MG63 (cell line): Measurements from ENCODE around the gene ANKRD33. TPM values are rescaled to one million over a fixed set of nuclear protein-coding genes. Genes with fewer than 3 reads are reported as not detected.

ENCODE experiments used
- DNase-seq: peaks from one replicate; pipeline ENCODE4 v3.0.0-alpha.2; 2020
- H3K27me3 ChIP-seq: fragments of 250-450 bp; sonication (Bioruptor Pico); 2 replicates; pipeline ENCODE4 v1.5.1; 2020; ENCODE audit warnings: mild to moderate bottlenecking, moderate library complexity
- H3K36me3 ChIP-seq: fragments of 250-450 bp; sonication (Bioruptor Pico); 2 replicates; pipeline ENCODE4 v1.5.1; 2020; ENCODE audit warnings: mild to moderate bottlenecking, moderate library complexity
- H3K4me3 ChIP-seq: fragments of 250-450 bp; sonication (Bioruptor Pico); 2 replicates; pipeline ENCODE4 v1.5.1; 2020; ENCODE audit warnings: mild to moderate bottlenecking, moderate library complexity
- H3K9me3 ChIP-seq: fragments of 250-450 bp; sonication (Bioruptor Pico); 2 replicates; pipeline ENCODE4 v1.5.1; 2020; ENCODE audit warnings: mild to moderate bottlenecking, moderate library complexity
- total RNA-seq: library from RNA; depleted of rRNA; stranded (reverse); fragments of >200 nt; shearing (Covaris generic); gene quantifications from 2 replicates; pipeline ENCODE4 v1.2.3, GENCODE V29; 2014; ENCODE audit warnings: low replicate concordance

The ANKRD33 gene
- total RNA-seq, 1 experiment from 2014 or later, result not detected

- H3K4me3 ChIP-seq, result no peak overlapping the region
- no peaks in the 10 kb centered on the region for H3K36me3 ChIP-seq
- no peak for DNase-seq
- no peaks in the 10 kb centered on the region for H3K27me3 ChIP-seq
- no peaks in the 10 kb centered on the region for H3K9me3 ChIP-seq
Observed at GRCh38 chr12:51888316-51889215, 663 bp downstream of the ANKRD33 start.

GRCh38 chr12:51889216-51890132 is 1.6 kb downstream of the ANKRD33 start:
- no peak overlapping the region for H3K4me3 ChIP-seq
- H3K27me3 ChIP-seq, result no peaks in the 10 kb centered on the region
- no peak for DNase-seq
- no peaks in the 10 kb centered on the region for H3K9me3 ChIP-seq
- no peaks in the 10 kb centered on the region for H3K36me3 ChIP-seq

GRCh38 chr12:51890133-51890464 is 2.2 kb downstream of the ANKRD33 start:
- H3K9me3 ChIP-seq, result no peaks in the 10 kb centered on the region
- no peaks in the 10 kb centered on the region for H3K27me3 ChIP-seq
- H3K4me3 ChIP-seq, result no peak overlapping the region
- H3K36me3 ChIP-seq, result no peaks in the 10 kb centered on the region
- no peak for DNase-seq

- H3K9me3 ChIP-seq, result no peaks in the 10 kb centered on the region
- no peak for DNase-seq
- no peak overlapping the region for H3K4me3 ChIP-seq
- H3K27me3 ChIP-seq, result no peaks in the 10 kb centered on the region
- H3K36me3 ChIP-seq, result no peaks in the 10 kb centered on the region
Observed at GRCh38 chr12:51890511-51891171, 2.7 kb downstream of the ANKRD33 start.

GRCh38 chr12:51891843-51892242 is 3.9 kb downstream of the ANKRD33 start:
- Histone ChIP-seq H3K36me3 (no peaks in the 10 kb centered on the region), H3K27me3 (no peaks in the 10 kb centered on the region), H3K9me3 (no peaks in the 10 kb centered on the region), H3K4me3 (no peak overlapping the region)
- no peak for DNase-seq

- no peak for DNase-seq
- Histone ChIP-seq H3K9me3 (no peaks in the 10 kb centered on the region), H3K4me3 (no peak overlapping the region), H3K36me3 (no peaks in the 10 kb centered on the region), H3K27me3 (no peaks in the 10 kb centered on the region)
Observed at GRCh38 chr12:51893786-51894185, 5.9 kb downstream of the ANKRD33 start.

- no peaks in the 10 kb centered on the region for H3K36me3 ChIP-seq
- H3K4me3 ChIP-seq, result no peak overlapping the region
- H3K27me3 ChIP-seq, result no peaks in the 10 kb centered on the region
- H3K9me3 ChIP-seq, result no peaks in the 10 kb centered on the region
- no peak for DNase-seq
Observed at GRCh38 chr12:51895378-51896135, 7.7 kb downstream of the ANKRD33 start.

- DNase-seq, result no peak
- Histone ChIP-seq H3K36me3 (no peaks in the 10 kb centered on the region), H3K9me3 (no peaks in the 10 kb centered on the region), H3K27me3 (no peaks in the 10 kb centered on the region), H3K4me3 (no peak overlapping the region)
Observed at GRCh38 chr12:51896236-51896635, 8.3 kb downstream of the ANKRD33 start.

- no peak for DNase-seq
- no peaks in the 10 kb centered on the region for H3K36me3 ChIP-seq
- no peaks in the 10 kb centered on the region for H3K9me3 ChIP-seq
- no peaks in the 10 kb centered on the region for H3K27me3 ChIP-seq
- H3K4me3 ChIP-seq, result no peak overlapping the region
Observed at GRCh38 chr12:51897181-51897580, 9.3 kb downstream of the ANKRD33 start.

GRCh38 chr12:51898506-51898905 is 10.6 kb downstream of the ANKRD33 start:
- Histone ChIP-seq H3K4me3 (no peak overlapping the region), H3K36me3 (no peaks in the 10 kb centered on the region), H3K27me3 (no peaks in the 10 kb centered on the region), H3K9me3 (no peaks in the 10 kb centered on the region)
- no peak for DNase-seq

- Histone ChIP-seq H3K27me3 (no peaks in the 10 kb centered on the region), H3K4me3 (no peak overlapping the region), H3K36me3 (no peaks in the 10 kb centered on the region), H3K9me3 (no peaks in the 10 kb centered on the region)
- DNase-seq, result peak; percentile 70
Observed at GRCh38 chr12:51898937-51899336, 11.0 kb downstream of the ANKRD33 start.

- no peak overlapping the region for H3K4me3 ChIP-seq
- H3K9me3 ChIP-seq, result no peaks in the 10 kb centered on the region
- DNase-seq, result no peak
- H3K36me3 ChIP-seq, result no peaks in the 10 kb centered on the region
- H3K27me3 ChIP-seq, result no peaks in the 10 kb centered on the region
Observed at GRCh38 chr12:51900323-51900889, 12.5 kb downstream of the ANKRD33 start.

GRCh38 chr12:51901121-51901817 is 13.4 kb downstream of the ANKRD33 start:
- no peak overlapping the region for H3K4me3 ChIP-seq
- no peaks in the 10 kb centered on the region for H3K27me3 ChIP-seq
- no peaks in the 10 kb centered on the region for H3K36me3 ChIP-seq
- no peak for DNase-seq
- H3K9me3 ChIP-seq, result no peaks in the 10 kb centered on the region

- no peaks in the 10 kb centered on the region for H3K9me3 ChIP-seq
- no peaks in the 10 kb centered on the region for H3K27me3 ChIP-seq
- H3K4me3 ChIP-seq, result no peak overlapping the region
- DNase-seq, result no peak
- H3K36me3 ChIP-seq, result no peaks in the 10 kb centered on the region
Observed at GRCh38 chr12:51901881-51902280, 14.0 kb downstream of the ANKRD33 start.

- no peaks in the 10 kb centered on the region for H3K27me3 ChIP-seq
- DNase-seq, result no peak
- H3K36me3 ChIP-seq, result no peaks in the 10 kb centered on the region
- H3K9me3 ChIP-seq, result no peaks in the 10 kb centered on the region
- H3K4me3 ChIP-seq, result no peak overlapping the region
Observed at GRCh38 chr12:51904951-51905470, 17.1 kb downstream of the ANKRD33 start.
